HAP-1 (cell line): Measurements from ENCODE around the gene EGFL7.

Experiments used
- DNase-seq, 2 experiments: peaks; one replicate each; pipeline ENCODE4 v3.0.0-alpha.2; 2016 to 2020; ENCODE audit warnings: low spot score in 2 of 2
- H3K27me3 ChIP-seq: fragments of 250-450 bp; sonication (Bioruptor Pico); 2 replicates; pipeline ENCODE4 v1.5.1; 2020; ENCODE audit warnings: low read depth, mild to moderate bottlenecking, moderate library complexity
- H3K36me3 ChIP-seq: fragments of 250-450 bp; sonication (Bioruptor Pico); replicated peaks from 2 replicates; pipeline ENCODE4 v1.5.1; 2020; ENCODE audit warnings: mild to moderate bottlenecking
- H3K4me1 ChIP-seq: fragments of 250-450 bp; sonication (Bioruptor Pico); 2 replicates; pipeline ENCODE4 v1.5.1; 2020; ENCODE audit warnings: mild to moderate bottlenecking
- H3K4me3 ChIP-seq: fragments of 250-450 bp; sonication (Bioruptor Pico); 2 replicates; pipeline ENCODE4 v1.5.1; 2020; ENCODE audit warnings: mild to moderate bottlenecking, moderate library complexity
- H3K9me3 ChIP-seq: fragments of 250-450 bp; sonication (Bioruptor Pico); 2 replicates; pipeline ENCODE4 v1.5.1; 2020; ENCODE audit warnings: mild to moderate bottlenecking, moderate library complexity
- in situ Hi-C: fragments of 300-500 bp; cut with MboI; formaldehyde crosslinking; loops from 3 replicates; pipeline ENCODE4 v1.14.3; 2020; ENCODE audit warnings: low sequenced_read_pairs, inconsistent platforms, mixed read lengths

The EGFL7 gene

GRCh38 chr9:136691316-136692184 is 28.8 kb downstream of the EGFL7 start:
- H3K4me1 ChIP-seq = no peaks in the 10 kb centered on the region
- no peaks in the 10 kb centered on the region for H3K36me3 ChIP-seq
- H3K4me3 ChIP-seq = no peak overlapping the region
- no peaks in the 10 kb centered on the region for H3K27me3 ChIP-seq
- no peaks in the 10 kb centered on the region for H3K9me3 ChIP-seq
- in situ Hi-C loops = no loop called here
- DNase-seq = no peak

DNA sequence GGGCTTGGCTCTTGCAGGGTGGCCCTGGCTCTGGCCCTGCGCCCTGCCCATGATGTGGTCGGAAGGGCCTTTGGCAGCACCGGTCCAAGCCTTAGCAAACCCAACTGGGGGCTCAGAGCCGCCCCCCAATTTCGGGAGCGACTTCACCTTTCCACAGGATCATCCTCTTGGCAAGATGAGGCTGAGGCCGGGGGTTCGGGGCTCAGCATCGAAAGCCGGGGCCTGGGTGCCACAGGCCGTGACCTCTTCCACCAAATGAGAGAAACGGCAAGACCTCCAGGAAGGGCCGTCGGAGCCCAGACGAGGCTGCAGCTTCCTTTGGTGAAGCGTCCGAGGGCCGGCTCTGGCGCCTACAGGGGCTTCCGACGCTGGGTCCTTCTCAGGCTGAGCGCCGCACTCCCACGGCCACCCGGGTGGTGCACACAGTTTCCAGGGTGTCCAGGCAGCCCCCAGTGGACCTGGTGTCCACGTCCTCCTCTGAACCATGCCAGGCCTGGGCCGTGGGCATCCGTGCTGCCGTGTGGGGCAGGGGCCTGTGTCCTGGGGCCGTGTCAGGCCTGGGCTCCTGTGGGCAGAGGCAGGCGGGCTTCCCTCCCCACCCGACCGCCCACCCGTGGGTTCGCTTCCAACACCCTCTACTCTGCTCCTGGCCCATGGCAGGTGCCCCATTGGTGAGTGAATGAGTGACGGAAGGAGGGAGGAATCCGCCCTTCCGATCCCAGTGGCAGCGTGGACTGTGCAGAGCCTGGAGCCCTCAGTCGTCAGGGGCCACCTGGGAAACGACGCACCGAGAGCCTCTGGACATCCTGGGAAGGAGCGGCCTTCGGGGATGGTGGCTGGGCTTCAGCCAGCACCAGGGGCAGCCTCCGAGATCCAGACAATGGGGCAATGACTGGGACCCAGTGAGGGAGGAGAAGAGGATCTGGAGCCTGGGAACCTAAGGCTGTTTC is 29.7 kb downstream of the EGFL7 start:
- no peak for DNase-seq
- H3K4me1 ChIP-seq = no peaks in the 10 kb centered on the region
- no peaks in the 10 kb centered on the region for H3K27me3 ChIP-seq
- H3K9me3 ChIP-seq = no peaks in the 10 kb centered on the region
- in situ Hi-C loops = no loop called here
- H3K36me3 ChIP-seq = no peaks in the 10 kb centered on the region
- H3K4me3 ChIP-seq = no peak overlapping the region

DNA sequence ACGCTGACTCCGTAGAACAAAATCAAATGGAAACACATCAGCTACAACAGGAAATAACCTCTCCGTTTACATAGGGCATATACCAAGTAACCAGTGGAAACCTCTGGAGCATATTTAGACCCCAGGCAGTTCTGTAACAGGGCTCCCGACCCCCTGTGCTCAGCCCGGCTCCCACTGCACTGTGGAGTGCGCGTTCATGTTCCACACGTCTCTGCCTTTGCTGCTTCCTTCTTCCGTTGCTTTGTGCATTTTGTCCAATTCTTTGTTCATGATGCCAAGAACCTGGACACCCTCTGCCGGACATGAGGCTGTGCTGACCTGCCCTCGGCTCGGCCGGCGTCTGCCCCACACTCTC is 30.4 kb downstream of the EGFL7 start:
- in situ Hi-C loops = no loop called here
- Histone ChIP-seq H3K9me3 (no peaks in the 10 kb centered on the region), H3K4me1 (no peaks in the 10 kb centered on the region), H3K27me3 (no peaks in the 10 kb centered on the region), H3K4me3 (no peak overlapping the region), H3K36me3 (no peaks in the 10 kb centered on the region)
- no peak for DNase-seq

GRCh38 chr9:136693490-136694162 is 30.9 kb downstream of the EGFL7 start:
- no peaks in the 10 kb centered on the region for H3K27me3 ChIP-seq
- in situ Hi-C loops = no loop called here
- H3K9me3 ChIP-seq = no peaks in the 10 kb centered on the region
- no peaks in the 10 kb centered on the region for H3K36me3 ChIP-seq
- DNase-seq = no peak
- H3K4me1 ChIP-seq = no peaks in the 10 kb centered on the region
- H3K4me3 ChIP-seq = no peak overlapping the region

- Histone ChIP-seq H3K9me3 (no peaks in the 10 kb centered on the region), H3K27me3 (no peaks in the 10 kb centered on the region), H3K4me1 (no peaks in the 10 kb centered on the region), H3K4me3 (no peak overlapping the region), H3K36me3 (no peaks in the 10 kb centered on the region)
- in situ Hi-C loops = no loop called here
- peak in 1 of 2 experiments; percentile 82 for DNase-seq
Measured at GRCh38 chr9:136694163-136694871, 31.6 kb downstream of the EGFL7 start.

GRCh38 chr9:136694872-136695247 is 32.1 kb downstream of the EGFL7 start:
- no peaks in the 10 kb centered on the region for H3K27me3 ChIP-seq
- H3K9me3 ChIP-seq = no peaks in the 10 kb centered on the region
- DNase-seq = no peak
- H3K36me3 ChIP-seq = no peaks in the 10 kb centered on the region
- no peaks in the 10 kb centered on the region for H3K4me1 ChIP-seq
- no peak overlapping the region for H3K4me3 ChIP-seq
- in situ Hi-C loops = no loop called here

GRCh38 chr9:136695435-136695895 is 32.7 kb downstream of the EGFL7 start:
- H3K36me3 ChIP-seq = no peaks in the 10 kb centered on the region
- no peaks in the 10 kb centered on the region for H3K27me3 ChIP-seq
- no peaks in the 10 kb centered on the region for H3K4me1 ChIP-seq
- no peaks in the 10 kb centered on the region for H3K9me3 ChIP-seq
- in situ Hi-C loops = no loop called here
- no peak for DNase-seq
- H3K4me3 ChIP-seq = no peak overlapping the region

DNA sequence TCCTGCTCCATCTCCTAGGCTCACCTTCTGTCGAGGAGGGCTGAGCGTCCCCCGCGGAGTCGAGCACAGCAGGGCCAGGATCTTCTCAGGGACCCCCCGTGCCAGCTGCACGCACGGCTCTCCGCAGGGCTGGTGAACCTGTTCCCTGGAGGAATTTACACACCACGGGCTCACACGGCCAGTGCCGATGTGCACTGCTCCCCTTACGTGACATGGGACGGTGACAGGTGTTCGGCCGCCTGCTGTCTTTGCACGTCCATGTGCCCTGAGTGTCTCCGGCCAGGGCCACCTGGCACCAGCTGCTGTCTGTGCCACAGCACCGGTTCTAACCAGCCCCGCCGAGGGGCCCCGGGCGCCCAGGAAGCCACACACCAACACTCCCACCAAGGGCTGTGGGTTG is 33.2 kb downstream of the EGFL7 start:
- Histone ChIP-seq H3K4me1 (no peaks in the 10 kb centered on the region), H3K4me3 (no peak overlapping the region), H3K27me3 (no peaks in the 10 kb centered on the region), H3K9me3 (no peaks in the 10 kb centered on the region), H3K36me3 (no peaks in the 10 kb centered on the region)
- in situ Hi-C loops = no loop called here
- DNase-seq = no peak

DNA sequence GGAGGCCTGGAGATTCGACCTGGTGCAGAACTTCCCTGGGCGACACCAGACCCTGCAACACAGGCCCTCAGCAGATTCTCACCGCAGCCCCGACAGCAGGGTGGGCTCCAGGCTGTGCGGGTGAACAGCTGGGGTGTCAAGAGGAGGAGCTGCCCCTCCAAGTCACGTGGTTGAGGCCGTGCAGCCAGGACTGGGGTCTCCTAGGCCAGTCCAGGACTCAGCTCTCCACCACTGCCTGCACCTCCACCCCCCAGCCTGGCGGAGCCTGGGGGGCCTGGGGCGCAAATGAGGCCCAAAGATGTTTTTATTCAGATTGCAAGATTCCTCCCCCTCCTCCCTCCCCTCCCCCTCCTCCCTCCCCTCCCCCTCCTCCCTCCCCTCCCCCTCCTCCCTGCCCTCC is 33.8 kb downstream of the EGFL7 start:
- in situ Hi-C loops = no loop called here
- Histone ChIP-seq H3K27me3 (no peaks in the 10 kb centered on the region), H3K9me3 (no peaks in the 10 kb centered on the region), H3K4me1 (no peaks in the 10 kb centered on the region), H3K4me3 (no peak overlapping the region), H3K36me3 (no peaks in the 10 kb centered on the region)
- no peak for DNase-seq

GRCh38 chr9:136697146-136697820 is 34.6 kb downstream of the EGFL7 start:
- H3K36me3 ChIP-seq = no peaks in the 10 kb centered on the region
- no peak for DNase-seq
- H3K4me3 ChIP-seq = no peak overlapping the region
- in situ Hi-C loops = no loop called here
- no peaks in the 10 kb centered on the region for H3K4me1 ChIP-seq
- H3K9me3 ChIP-seq = no peaks in the 10 kb centered on the region
- H3K27me3 ChIP-seq = no peaks in the 10 kb centered on the region

- Histone ChIP-seq H3K36me3 (no peaks in the 10 kb centered on the region), H3K4me1 (no peaks in the 10 kb centered on the region), H3K27me3 (no peaks in the 10 kb centered on the region), H3K9me3 (no peaks in the 10 kb centered on the region), H3K4me3 (no peak overlapping the region)
- DNase-seq = no peak
- in situ Hi-C loops = no loop called here
Measured at GRCh38 chr9:136697821-136698526, 35.3 kb downstream of the EGFL7 start.

- H3K36me3 ChIP-seq = no peaks in the 10 kb centered on the region
- H3K9me3 ChIP-seq = no peaks in the 10 kb centered on the region
- no peaks in the 10 kb centered on the region for H3K4me1 ChIP-seq
- H3K27me3 ChIP-seq = no peaks in the 10 kb centered on the region
- DNase-seq = no peak
- H3K4me3 ChIP-seq = no peak overlapping the region
- in situ Hi-C loops = no loop called here
Measured at GRCh38 chr9:136698635-136699246, 36.0 kb downstream of the EGFL7 start.
